Kidney epithelial cell (primary cell): Measurements from ENCODE around the gene PPP1R14B. TPM values are rescaled to one million over a fixed set of nuclear protein-coding genes. Genes with fewer than 3 reads are reported as not detected.

ENCODE experiments used
- DNase-seq: peaks from one replicate; pipeline ENCODE4 v3.0.0-alpha.2; 2010; ENCODE audit warnings: low read depth
- H3K27me3 ChIP-seq: 2 replicates; pipeline ENCODE4 v1.6.0; 2011; ENCODE audit warnings: low read length; ENCODE audit not compliant: control insufficient read depth, insufficient read depth
- H3K36me3 ChIP-seq: 2 replicates; pipeline ENCODE4 v1.5.1; 2011; ENCODE audit warnings: low read length; ENCODE audit not compliant: control insufficient read depth, insufficient read depth
- H3K4me3 ChIP-seq: 2 replicates; pipeline ENCODE4 v1.5.1; 2011; ENCODE audit warnings: low read depth, mild to moderate bottlenecking, control low read depth, low read length
- total RNA-seq: library from RNA; depleted of rRNA; stranded (reverse); fragments of >200 nt; gene quantifications from 2 replicates; pipeline ENCODE4 v1.2.3, GENCODE V29; 2015
- TF ChIP-seq, protein P1 (sequence below): IDR thresholded peaks from 2 replicates; pipeline ENCODE4 v1.5.1; 2011; ENCODE audit warnings: mild to moderate bottlenecking, moderate library complexity, low read length, control low read depth, inconsistent platforms; ENCODE audit not compliant: insufficient read depth, poor library complexity, severe bottlenecking

The PPP1R14B gene
- total RNA-seq, 1 donor from 2014 or later, result 599 TPM

- no peaks in the 10 kb centered on the region for H3K27me3 ChIP-seq
- DNase-seq, result no peak
- no peak overlapping the region for H3K4me3 ChIP-seq
- TF ChIP-seq, protein P1, sequence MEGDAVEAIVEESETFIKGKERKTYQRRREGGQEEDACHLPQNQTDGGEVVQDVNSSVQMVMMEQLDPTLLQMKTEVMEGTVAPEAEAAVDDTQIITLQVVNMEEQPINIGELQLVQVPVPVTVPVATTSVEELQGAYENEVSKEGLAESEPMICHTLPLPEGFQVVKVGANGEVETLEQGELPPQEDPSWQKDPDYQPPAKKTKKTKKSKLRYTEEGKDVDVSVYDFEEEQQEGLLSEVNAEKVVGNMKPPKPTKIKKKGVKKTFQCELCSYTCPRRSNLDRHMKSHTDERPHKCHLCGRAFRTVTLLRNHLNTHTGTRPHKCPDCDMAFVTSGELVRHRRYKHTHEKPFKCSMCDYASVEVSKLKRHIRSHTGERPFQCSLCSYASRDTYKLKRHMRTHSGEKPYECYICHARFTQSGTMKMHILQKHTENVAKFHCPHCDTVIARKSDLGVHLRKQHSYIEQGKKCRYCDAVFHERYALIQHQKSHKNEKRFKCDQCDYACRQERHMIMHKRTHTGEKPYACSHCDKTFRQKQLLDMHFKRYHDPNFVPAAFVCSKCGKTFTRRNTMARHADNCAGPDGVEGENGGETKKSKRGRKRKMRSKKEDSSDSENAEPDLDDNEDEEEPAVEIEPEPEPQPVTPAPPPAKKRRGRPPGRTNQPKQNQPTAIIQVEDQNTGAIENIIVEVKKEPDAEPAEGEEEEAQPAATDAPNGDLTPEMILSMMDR, result no peak
- H3K36me3 ChIP-seq, result peaks cover 1% of the 10 kb centered on the region
Observed at GRCh38 chr11:64229090-64229743, 17.5 kb downstream of the PPP1R14B start.

GRCh38 chr11:64227405-64227956, 19.3 kb downstream of the PPP1R14B start:
- Histone ChIP-seq H3K36me3 (peaks cover 1% of the 10 kb centered on the region), H3K4me3 (no peak overlapping the region), H3K27me3 (no peaks in the 10 kb centered on the region)
- no peak for DNase-seq
- TF ChIP-seq, protein P1, result no peak

GRCh38 chr11:64226507-64227051, 20.2 kb downstream of the PPP1R14B start:
- H3K4me3 ChIP-seq, result peak overlapping the region; percentile 93
- TF ChIP-seq, protein P1, result no peak
- no peak for DNase-seq

DNA sequence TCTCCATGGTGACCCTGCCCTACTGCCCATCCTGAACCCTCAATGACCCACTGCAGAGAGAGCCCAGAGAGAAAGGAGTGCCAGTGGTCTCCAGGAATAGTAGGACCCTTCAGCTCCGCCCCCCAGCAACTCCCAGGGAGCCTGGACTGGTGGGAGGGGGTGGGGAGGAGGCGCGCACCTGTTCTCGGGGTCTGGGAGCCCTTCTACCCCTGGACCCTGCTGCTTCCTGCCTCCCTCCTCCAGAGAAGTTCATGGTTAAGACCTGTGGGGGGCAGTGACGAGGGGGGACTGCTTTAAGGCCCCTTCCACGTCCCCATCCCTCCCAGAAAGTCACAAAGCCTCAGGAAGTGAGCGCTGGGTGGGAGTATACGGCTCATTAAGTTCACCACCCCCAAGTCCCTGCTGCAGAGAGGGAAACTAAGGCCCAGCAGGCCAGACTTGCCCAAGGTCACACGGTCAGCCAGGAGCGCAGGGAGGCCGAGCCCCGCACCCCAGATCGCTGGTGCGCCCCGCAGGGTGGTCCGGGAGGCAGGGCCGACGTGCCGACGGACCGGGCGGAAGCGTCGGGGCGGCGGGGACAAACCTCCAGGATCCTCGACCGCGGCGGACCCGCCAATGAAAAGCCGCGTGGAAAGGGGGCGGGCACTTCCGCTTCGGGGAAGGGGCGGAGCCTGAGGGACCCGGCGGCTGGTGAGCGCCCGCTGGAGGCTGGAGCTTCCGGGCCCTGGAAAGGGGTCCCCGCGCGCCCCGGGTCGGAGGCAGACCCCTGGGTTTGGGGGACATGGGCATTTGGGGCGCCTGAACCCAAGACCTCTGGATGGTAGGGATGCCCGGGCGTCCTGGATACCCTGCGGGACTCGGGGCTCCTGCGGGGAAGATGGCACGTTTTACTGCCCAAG, 20.9 kb downstream of the PPP1R14B start, which contains the start of the genes NUDT22 and TRPT1:
TSS of gene NUDT22 (plus strand) at position 667 of the 899 bp plus-strand sequence. CDS start 379 bp downstream, outside the sequence.
TSS of gene TRPT1 (minus strand) at position 579 of the 899 bp plus-strand sequence. CDS start at position 253, 326 bp downstream.
- Histone ChIP-seq H3K27me3 (no peaks in the 10 kb centered on the region), H3K36me3 (peaks cover 1% of the 10 kb centered on the region), H3K4me3 (peak within 1 kb of the TSS; percentile 93)
- no peak for DNase-seq
- TF ChIP-seq, protein P1, result peak; percentile 43

More at GRCh38 chr11:64226507-64227051, 20.2 kb downstream of the PPP1R14B start:
- Histone ChIP-seq H3K27me3 (no peaks in the 10 kb centered on the region), H3K36me3 (peaks cover 1% of the 10 kb centered on the region)

DNA sequence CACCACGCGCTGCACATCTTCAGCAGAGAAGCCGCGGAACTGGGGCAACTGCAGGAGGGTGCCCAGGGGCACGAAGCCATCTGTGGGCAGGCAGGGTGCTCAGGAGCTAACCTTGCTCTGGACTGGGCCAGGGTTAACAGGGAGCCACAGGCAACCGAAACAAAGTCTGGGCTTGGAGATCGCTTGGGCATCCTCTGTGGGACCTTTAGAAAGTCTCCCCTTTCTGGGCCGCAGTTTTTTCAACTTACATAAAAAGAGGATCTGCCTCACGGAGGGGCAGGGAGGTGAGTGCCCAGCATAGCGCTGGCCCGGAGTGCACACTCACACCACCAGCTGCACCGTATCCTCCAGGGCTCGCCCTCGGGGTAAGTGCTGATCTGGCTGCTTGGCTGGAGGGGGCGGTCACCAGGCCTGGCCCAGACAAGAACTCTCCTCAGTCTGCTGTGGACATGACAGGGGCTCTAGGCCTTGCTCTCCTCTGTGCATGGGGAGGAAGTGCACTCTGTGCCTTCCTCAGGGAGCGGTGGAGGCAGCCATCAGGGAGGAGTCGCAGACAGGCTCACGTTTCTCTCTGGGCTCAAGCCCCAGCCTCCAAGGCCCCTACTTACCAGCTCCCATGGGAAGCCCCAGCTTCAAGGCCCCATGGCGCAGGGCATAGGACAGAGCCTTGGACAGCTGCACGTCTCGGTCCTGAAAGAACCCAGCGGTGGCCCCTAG, 21.7 kb downstream of the PPP1R14B start:
- TF ChIP-seq, protein P1, result no peak
- Histone ChIP-seq H3K27me3 (no peaks in the 10 kb centered on the region), H3K4me3 (peak overlapping the region; percentile 93), H3K36me3 (peaks cover 1% of the 10 kb centered on the region)
- DNase-seq, result no peak
